HG03060 (cell line): ENCODE measurements around the gene ZMYND19.
"Not testable (repeated sequence)": the region's sequence is repeated elsewhere in the genome, so short reads cannot be mapped to it uniquely, and the experiment has no call there.

Experiments
- ATAC-seq: cut with Tn5 transposase; IDR thresholded peaks from one replicate; pipeline ENCODE4 v1.9.1; 2021; ENCODE audit warnings: low read depth, moderate number of reproducible peaks; ENCODE audit not compliant: unreplicated experiment

ZMYND19 gene

GRCh38 chr9:137589441-137590122 lies 730 bp downstream of the ZMYND19 start:
- peak; percentile 16 for ATAC-seq

- no peak for ATAC-seq
Measured at GRCh38 chr9:137588891-137589290, 1.4 kb downstream of the ZMYND19 start.

- no peak for ATAC-seq
Measured at GRCh38 chr9:137588311-137588710, 2.0 kb downstream of the ZMYND19 start.

GRCh38 chr9:137586854-137587253 lies 3.5 kb downstream of the ZMYND19 start:
- no peak for ATAC-seq

GRCh38 chr9:137583957-137584356 lies 6.4 kb downstream of the ZMYND19 start:
- ATAC-seq, result no peak

- no peak for ATAC-seq
Measured at GRCh38 chr9:137583347-137583746, 7.0 kb downstream of the ZMYND19 start.

- ATAC-seq, result no peak
Measured at GRCh38 chr9:137582286-137582860, 7.9 kb downstream of the ZMYND19 start.

GRCh38 chr9:137581361-137582285 lies 8.7 kb downstream of the ZMYND19 start:
- no peak for ATAC-seq

- no peak for ATAC-seq
Measured at GRCh38 chr9:137580954-137581322, 9.4 kb downstream of the ZMYND19 start.

GRCh38 chr9:137580209-137580953 lies 9.9 kb downstream of the ZMYND19 start:
- no peak for ATAC-seq

GRCh38 chr9:137579259-137579604 lies 11.1 kb downstream of the ZMYND19 start:
- no peak for ATAC-seq

GRCh38 chr9:137578518-137579258 lies 11.6 kb downstream of the ZMYND19 start, which contains the start of gene DPH7:
Gene DPH7, minus strand, starts transcription at chr9:137578925. Its CDS starts 148 bp downstream, at chr9:137578777.
- peak; percentile 43 for ATAC-seq

GRCh38 chr9:137575716-137576411 lies 14.4 kb downstream of the ZMYND19 start:
- ATAC-seq, result no peak

GRCh38 chr9:137575364-137575715 lies 15.0 kb downstream of the ZMYND19 start:
- no peak for ATAC-seq

GRCh38 chr9:137574192-137574591 lies 16.1 kb downstream of the ZMYND19 start:
- no peak for ATAC-seq

- ATAC-seq, result no peak
Measured at GRCh38 chr9:137570566-137570965, 19.7 kb downstream of the ZMYND19 start.

GRCh38 chr9:137569609-137570203 lies 20.6 kb downstream of the ZMYND19 start:
- ATAC-seq, result no peak

- not testable (repeated sequence) for ATAC-seq
Measured at GRCh38 chr9:137568445-137568844, 21.9 kb downstream of the ZMYND19 start.

GRCh38 chr9:137564817-137565411 lies 25.4 kb downstream of the ZMYND19 start:
- ATAC-seq, result no peak
